Smooth muscle cell (in vitro differentiated cells): Measurements from ENCODE around the gene OBSCN. TPM values are rescaled to one million over a fixed set of nuclear protein-coding genes. Genes with fewer than 3 reads are reported as not detected.

ENCODE experiments used
- DNase-seq: peaks from one replicate; lab custom pipeline; 2025; ENCODE audit not compliant: unreplicated experiment; lab: John Stamatoyannopoulos, UW
- H2AFZ ChIP-seq: fragments of 200-600 bp; sonication (generic); 2 replicates; pipeline ENCODE4 v1.6.0; 2016; ENCODE audit warnings: antibody characterized with exemption, low read depth, mild to moderate bottlenecking
- H3F3A ChIP-seq: fragments of 200-600 bp; sonication (generic); 2 replicates; pipeline ENCODE4 v1.6.0; 2017; ENCODE audit warnings: antibody characterized with exemption, low read depth
- H3K27ac ChIP-seq: fragments of 200-600 bp; sonication (generic); 2 replicates; pipeline ENCODE4 v1.5.1; 2016; ENCODE audit warnings: low read depth, mild to moderate bottlenecking
- H3K27me3 ChIP-seq: fragments of 200-600 bp; sonication (generic); 2 replicates; pipeline ENCODE4 v1.6.1; 2016; ENCODE audit warnings: low read depth, mild to moderate bottlenecking
- H3K36me3 ChIP-seq: fragments of 200-600 bp; sonication (generic); 2 replicates; pipeline ENCODE4 v1.5.1; 2016; ENCODE audit warnings: low read depth
- H3K4me1 ChIP-seq: fragments of 200-600 bp; sonication (generic); 2 replicates; pipeline ENCODE4 v1.5.1; 2016; ENCODE audit warnings: low read depth
- H3K4me2 ChIP-seq: fragments of 200-600 bp; sonication (generic); 2 replicates; pipeline ENCODE4 v1.6.0; 2016; ENCODE audit warnings: mild to moderate bottlenecking
- H3K4me3 ChIP-seq: fragments of 200-600 bp; sonication (generic); 2 replicates; pipeline ENCODE4 v1.5.1; 2016; ENCODE audit warnings: mild to moderate bottlenecking
- H3K79me2 ChIP-seq: fragments of 200-600 bp; sonication (generic); 2 replicates; pipeline ENCODE4 v1.6.0; 2016; ENCODE audit warnings: low read depth, mild to moderate bottlenecking
- H3K9ac ChIP-seq: fragments of 200-600 bp; sonication (generic); 2 replicates; pipeline ENCODE4 v1.6.0; 2016; ENCODE audit warnings: low read depth
- H3K9me3 ChIP-seq: fragments of 200-600 bp; sonication (generic); replicated peaks from 2 replicates; pipeline ENCODE4 v1.5.1; 2016; ENCODE audit warnings: low read depth
- H4K20me1 ChIP-seq: fragments of 200-600 bp; sonication (generic); 2 replicates; pipeline ENCODE4 v1.6.0; 2016; ENCODE audit warnings: low read depth
- CTCF ChIP-seq: fragments of 200-600 bp; sonication (generic); IDR thresholded peaks from 2 replicates; pipeline ENCODE4 v1.5.1; 2017; ENCODE audit warnings: borderline replicate concordance, mild to moderate bottlenecking, antibody characterized with exemption; ENCODE audit not compliant: insufficient read depth, poor library complexity, severe bottlenecking
- WGBS: methylation state at CpG from one replicate; pipeline ENCODE4 v1.1.7; 2016; ENCODE audit warnings: low lambda C conversion rate; 5-methylcytosine and 5-hydroxymethylcytosine counted together
- polyA plus RNA-seq: library from polyadenylated mRNA; unstranded; fragments of >200 nt; fragmentation: Nextera tagmentation; extraction: Ambion mirVana; gene quantifications from 2 replicates; pipeline ENCODE4 v1.2.1, GENCODE V29; 2016
- total RNA-seq: library from RNA; depleted of rRNA; stranded (reverse); fragments of >200 nt; gene quantifications from 2 replicates; pipeline ENCODE4 v1.2.3, GENCODE V29; 2014

OBSCN gene
- total and polyA plus RNA-seq, 2 experiments from 2014 or later, result 3.8 to 10.6 TPM

GRCh38 chr1:228398741-228399461, 191.1 kb downstream of the OBSCN start:
- Histone ChIP-seq H3K4me2 (no peak overlapping the region), H3K27me3 (no peaks in the 10 kb centered on the region), H4K20me1 (peaks cover 67% of the 10 kb centered on the region), H3K36me3 (no peaks in the 10 kb centered on the region), H3F3A (no peaks in the 10 kb centered on the region), H3K9ac (no peak overlapping the region), H3K9me3 (no peaks in the 10 kb centered on the region), H3K79me2 (peaks cover 16% of the 10 kb centered on the region), H3K4me3 (no peak overlapping the region), H2AFZ (no peak overlapping the region), H3K4me1 (no peaks in the 10 kb centered on the region), H3K27ac (no peak overlapping the region)
- TF ChIP-seq CTCF, result no peak
- WGBS, result 96% methylated on average over 11 of the region's 12 CpGs
- no peak for DNase-seq

GRCh38 chr1:228399531-228400236, 191.8 kb downstream of the OBSCN start:
- Histone ChIP-seq H3K9me3 (no peaks in the 10 kb centered on the region), H4K20me1 (peaks cover 69% of the 10 kb centered on the region), H3K4me3 (no peak overlapping the region), H3K27me3 (no peaks in the 10 kb centered on the region), H3K79me2 (peaks cover 23% of the 10 kb centered on the region), H3K4me2 (no peak overlapping the region), H3K36me3 (no peaks in the 10 kb centered on the region), H3F3A (no peaks in the 10 kb centered on the region), H2AFZ (no peak overlapping the region), H3K4me1 (peaks cover 3% of the 10 kb centered on the region), H3K9ac (no peak overlapping the region), H3K27ac (no peak overlapping the region)
- WGBS, result 96% methylated on average over 14 of the region's 14 CpGs
- no peak for DNase-seq
- no peak for TF ChIP-seq CTCF

GRCh38 chr1:228400237-228400651, 192.4 kb downstream of the OBSCN start:
- no peak overlapping the region for H3K27ac ChIP-seq
- H3K4me3 ChIP-seq, result no peak overlapping the region
- peaks cover 75% of the 10 kb centered on the region for H4K20me1 ChIP-seq
- TF ChIP-seq CTCF, result no peak
- no peak overlapping the region for H2AFZ ChIP-seq
- no peak overlapping the region for H3K9ac ChIP-seq
- peaks cover 29% of the 10 kb centered on the region for H3K79me2 ChIP-seq
- no peaks in the 10 kb centered on the region for H3F3A ChIP-seq
- no peak overlapping the region for H3K4me2 ChIP-seq
- H3K4me1 ChIP-seq, result peaks cover 8% of the 10 kb centered on the region
- WGBS, result 97% methylated on average over 11 of the region's 11 CpGs
- no peaks in the 10 kb centered on the region for H3K9me3 ChIP-seq
- H3K27me3 ChIP-seq, result no peaks in the 10 kb centered on the region
- H3K36me3 ChIP-seq, result no peaks in the 10 kb centered on the region
- no peak for DNase-seq
